Fibroblast of skin of back (primary cell): ENCODE data around the gene PTPRK.

Source experiments
- DNase-seq: peaks from one replicate; pipeline ENCODE4 v3.0.0-alpha.2; 2013

Gene PTPRK

DNA sequence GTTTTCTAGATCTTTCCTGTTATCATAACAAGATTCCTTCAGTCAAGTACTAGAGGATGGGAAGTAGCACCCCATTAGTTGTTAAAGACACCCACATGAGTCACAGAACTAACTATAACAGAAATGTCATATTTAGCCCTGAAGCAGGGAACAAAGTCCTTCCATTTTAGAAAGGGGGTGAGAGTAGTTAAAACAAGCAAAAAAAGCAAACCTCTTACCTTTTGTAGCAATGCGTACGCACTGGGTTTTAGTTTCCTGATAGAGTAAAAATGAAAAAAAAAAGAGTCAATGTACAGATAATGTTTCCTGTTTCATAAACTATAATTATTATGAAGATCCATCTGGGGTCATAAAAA, 455.9 kb downstream of the PTPRK start:
- no peak for DNase-seq

DNA sequence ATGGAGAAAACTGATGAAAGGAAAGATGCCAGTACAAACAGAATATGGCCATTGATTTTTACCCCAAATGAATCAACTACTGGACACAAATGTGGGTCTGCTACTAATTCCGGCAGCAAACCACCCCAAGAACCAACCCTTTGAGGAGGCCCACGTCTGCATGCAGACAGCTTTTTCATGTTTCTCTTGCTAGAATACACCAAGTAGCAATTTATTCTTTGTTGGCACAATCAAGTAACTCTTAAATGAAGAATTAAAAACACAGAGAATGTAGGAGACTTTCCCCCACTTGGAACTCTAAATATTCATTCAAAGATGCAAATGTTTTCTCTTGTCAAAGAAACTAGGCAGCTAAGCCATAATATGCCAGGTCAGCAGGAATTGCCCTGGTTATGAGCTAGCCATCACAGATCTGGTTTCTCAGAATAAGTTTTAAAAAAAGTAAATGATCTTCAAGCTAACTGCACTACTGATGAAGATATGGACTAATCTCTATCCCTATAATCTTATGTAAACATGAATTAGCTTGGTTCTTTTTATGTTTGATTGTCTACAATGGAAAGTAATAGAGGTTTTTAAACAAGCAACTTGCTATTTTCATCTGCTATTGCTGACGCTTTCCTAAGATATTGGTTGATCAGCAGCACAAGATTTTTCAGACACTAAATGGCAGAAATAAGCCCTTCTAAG, 456.4 kb downstream of the PTPRK start:
- DNase-seq, result no peak

DNA sequence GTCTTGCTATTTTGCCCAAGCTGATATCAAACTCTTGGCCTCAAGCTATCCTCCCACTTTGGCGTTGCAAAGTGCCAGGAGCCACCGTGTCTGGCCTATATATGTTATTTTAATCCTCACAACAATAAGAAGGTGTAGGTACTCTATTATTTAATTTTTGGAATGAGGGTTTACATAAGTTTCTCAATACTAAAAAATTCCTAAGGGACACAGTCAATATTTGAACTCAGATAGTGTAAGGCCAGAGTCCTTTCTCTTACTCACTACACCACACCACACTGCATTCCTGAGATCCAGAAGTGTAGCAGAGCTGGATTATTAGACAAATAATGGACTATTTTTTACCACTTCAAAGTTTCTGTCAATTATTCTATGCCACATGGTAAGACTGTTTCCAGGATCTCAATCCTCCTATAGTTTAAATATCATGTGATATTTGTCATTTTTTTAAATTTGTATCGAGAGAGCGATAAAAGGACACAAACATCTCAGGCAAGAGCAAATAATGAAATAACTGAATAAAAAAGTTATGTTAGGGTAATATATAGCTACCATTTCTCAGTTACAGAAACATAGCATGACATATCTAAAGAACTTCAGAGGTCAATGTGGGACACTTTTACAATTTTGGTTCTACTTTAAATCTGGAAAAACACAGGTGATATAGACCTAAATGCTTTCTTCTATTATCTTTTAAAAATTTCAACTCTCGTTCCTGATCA, 457.4 kb downstream of the PTPRK start:
- DNase-seq, result peak; percentile 45

DNA sequence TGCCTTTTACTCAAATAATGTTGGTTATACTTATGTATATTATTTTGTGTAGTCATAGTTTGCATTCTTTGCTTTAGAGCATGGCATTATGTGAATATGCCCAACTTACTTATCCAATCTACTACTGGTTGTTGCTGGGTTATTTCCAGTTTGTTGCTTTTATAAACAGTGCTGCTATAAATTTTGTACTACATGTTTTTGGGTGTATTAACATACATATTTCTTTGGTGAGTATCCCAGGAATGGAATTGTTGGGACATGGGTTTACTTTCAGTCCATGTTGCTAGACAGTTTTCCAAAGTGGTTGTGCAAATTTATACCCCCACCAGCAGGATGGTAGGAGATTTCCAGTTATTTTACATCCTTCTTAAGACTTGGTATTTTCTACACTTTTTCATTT, 462.5 kb downstream of the PTPRK start:
- DNase-seq, result peak; percentile 80

DNA sequence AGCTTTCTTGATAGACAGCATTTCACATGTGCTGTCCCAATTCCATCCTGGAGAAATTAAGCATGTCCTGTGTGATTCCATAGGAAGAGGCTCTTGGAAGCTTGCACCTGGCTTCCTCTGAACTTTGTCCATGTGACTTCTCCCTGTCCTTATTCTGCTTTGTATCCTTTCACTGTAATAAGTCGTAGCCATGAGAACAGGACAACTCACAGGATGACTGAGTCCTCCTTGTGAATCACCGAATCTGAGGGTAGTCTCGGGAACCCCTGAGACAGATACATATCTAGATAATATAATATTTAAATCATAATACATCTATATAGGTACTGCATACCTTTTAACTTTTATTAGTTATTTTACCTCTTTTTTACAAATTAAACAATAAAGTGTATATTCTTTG, 462.9 kb downstream of the PTPRK start:
- peak; percentile 50 for DNase-seq

DNA sequence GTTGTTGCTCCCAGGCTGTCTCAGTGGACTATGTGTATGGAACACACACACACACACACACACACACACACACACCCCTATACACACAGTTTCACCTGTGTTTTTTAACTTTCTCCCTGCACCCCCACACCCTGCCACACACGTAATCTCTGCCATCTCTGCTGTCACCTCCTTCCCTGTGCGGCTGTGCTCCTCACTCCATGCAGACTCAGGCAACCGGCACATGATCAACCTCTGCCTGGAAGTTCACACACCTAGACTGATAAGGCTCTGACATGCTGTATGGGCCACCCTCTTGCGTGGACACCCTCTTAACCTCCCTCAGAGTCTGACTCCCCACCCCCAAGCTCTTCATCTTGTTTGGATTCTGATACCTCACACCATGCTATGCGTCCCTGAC, 467.3 kb downstream of the PTPRK start:
- DNase-seq, result no peak

DNA sequence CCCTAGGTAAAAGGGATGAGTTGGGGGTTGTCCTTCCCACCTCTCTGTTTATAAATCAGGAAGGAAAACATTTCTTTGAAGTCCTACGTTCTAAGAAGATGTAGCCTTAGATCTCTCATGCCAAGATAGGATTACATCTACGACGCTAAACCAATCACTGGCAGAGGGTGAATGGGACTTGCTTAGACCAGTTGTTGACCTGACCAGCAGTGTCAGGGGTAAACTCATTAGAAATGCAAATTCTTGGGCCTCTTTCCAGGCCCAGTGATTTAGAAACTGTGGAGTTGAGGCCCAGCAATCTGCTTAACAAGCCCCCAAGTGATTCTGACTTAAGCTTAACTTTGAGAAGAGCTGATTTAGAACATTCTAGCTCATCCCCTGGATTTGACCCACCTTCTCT, 472.4 kb downstream of the PTPRK start:
- DNase-seq, result no peak

DNA sequence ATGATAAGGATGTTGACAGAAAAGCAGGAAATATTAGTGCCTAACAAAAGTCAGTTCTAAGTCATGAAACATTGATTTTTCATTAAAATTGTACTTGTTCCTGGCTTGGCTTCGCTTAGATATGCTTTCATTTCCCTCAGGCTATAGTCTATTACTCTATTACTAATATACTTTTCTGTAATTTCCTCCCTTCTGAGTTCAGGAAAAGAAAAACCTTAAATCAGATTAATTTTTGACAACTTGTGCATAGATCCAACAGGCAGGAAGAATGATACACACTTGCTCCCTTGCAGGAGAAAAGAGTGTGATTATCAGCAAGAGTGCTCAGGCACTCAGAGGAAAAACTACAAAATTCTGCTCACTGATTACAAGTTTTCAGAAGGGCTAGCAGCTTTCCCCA, 474.4 kb downstream of the PTPRK start:
- DNase-seq, result no peak

DNA sequence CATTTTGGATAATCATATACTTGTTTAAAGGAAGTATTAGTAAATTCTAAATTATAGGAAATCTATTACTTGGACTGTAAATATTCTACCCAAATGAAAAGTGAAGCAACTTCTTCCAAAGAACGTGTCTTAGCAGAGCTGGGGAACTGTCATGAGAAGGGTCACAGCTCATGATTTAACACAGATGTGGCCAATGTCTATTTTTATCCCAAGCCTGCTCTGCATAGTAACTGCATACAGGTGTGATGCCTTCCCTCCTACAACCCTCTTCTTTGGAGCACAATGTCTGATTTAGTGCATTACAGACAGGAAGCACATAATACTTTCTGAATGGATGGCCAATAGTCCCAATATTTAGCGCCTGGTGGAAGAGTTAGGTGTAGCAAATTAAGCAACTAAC, 480.9 kb downstream of the PTPRK start:
- DNase-seq, result no peak

DNA sequence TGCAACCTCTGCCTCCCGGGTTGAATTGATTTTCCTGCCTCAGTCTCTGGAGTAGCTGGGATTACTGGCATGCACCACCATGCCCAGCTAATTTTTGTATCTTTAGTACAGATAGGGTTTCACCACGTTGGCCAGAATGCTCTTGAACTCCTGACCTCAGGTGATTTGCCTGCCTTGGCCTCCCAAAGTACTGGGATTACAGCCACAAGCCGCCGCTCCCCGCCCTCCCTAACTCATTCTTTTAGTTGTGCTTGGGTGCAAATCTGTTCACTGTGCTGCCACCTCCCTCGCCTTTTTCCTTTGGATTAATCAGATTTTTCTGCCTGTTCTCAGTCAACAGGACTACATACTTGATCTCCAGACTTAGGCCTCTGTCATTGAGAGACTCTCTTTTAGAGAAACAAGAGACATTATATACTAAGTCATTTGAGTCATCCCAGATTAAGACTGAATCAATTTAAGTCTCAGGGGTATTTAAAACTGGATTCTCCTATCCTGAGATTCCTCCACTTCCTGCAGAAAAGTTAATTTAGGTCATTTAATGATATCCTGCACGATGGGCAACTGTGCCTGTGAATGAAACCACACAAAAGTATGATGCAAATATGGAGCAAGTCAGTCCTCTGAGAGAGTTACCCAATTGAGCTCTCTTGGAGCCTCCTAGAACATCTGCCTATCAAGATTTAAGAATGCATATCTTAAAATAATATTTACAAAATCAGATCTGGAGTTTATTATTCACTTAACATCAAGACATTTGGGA, 483.4 kb downstream of the PTPRK start:
- DNase-seq, result peak; percentile 39

DNA sequence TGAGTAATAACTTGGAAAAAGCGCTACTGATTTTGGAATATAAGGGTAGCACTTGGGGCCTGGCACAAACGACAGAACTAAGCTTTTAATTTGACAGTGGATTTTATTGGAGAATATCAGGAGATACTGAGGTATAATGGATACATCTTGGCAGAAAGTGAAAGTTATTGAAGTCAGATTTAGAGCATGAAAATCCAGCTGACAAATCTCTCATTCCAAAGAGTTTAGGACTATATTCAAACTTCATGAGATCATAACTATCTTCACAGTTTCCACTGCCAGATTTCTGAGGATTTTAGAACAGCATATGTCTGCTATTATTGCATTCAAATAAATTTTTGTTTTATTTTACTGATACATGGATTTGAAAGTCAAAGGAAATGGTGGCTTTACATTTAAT, 487.2 kb downstream of the PTPRK start:
- no peak for DNase-seq

DNA sequence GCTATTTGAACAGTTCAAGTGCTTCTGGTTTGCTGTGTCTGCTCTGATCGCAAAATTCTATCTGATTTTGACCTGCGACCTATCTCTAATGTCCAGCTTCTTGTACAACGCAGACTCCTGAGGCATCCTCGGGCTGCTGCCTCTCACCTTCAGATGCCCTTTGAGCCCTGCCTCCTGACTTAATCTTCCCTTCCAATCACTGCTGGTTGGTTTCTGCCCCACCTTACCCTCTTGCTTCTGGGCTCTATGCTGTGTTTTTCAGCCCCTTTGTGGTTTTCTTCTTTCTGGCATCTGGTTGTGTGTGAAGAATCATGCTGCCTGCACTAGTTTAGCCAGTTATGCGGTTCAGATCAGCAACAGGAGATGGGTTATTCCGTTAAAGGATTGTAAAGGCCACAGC, 488.4 kb downstream of the PTPRK start:
- DNase-seq, result no peak

DNA sequence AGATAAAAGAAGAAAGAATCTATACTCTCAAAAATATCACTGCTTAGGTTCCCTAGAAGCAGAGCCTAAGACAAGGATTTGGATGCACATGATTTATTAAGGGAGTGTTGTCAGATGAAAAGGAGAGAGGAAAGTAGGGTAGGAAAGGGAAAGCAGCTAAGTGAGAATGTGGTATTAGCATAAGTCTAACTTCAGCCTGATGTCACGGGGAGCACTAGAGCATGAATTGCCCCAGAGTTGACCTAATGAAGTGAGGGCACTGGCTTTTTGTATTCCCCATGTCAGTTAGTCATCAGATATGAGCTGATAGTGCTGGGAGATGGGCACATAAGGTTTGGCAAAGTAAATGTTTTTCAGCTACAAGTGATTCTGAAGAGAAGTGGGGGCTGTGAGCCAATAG, 490.6 kb downstream of the PTPRK start:
- no peak for DNase-seq

DNA sequence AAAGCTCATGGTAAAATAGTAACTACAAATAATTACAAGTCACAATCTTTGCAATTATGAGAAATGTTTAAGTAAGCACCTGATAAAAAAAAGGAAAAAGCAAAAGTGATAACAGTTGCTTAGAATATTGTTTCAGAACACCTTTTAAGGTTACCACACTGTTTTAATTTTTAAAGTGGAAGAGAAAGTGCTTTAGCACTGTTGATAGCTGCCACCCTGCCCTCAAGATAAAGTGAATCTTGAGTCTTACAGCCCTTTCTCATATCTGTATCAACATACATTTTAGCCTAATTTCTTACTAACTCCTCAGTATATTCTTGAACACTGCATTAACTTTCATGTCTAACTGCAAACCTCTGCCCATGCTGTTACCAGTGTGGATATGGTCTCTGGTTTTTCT, 492.2 kb downstream of the PTPRK start:
- DNase-seq, result no peak

DNA sequence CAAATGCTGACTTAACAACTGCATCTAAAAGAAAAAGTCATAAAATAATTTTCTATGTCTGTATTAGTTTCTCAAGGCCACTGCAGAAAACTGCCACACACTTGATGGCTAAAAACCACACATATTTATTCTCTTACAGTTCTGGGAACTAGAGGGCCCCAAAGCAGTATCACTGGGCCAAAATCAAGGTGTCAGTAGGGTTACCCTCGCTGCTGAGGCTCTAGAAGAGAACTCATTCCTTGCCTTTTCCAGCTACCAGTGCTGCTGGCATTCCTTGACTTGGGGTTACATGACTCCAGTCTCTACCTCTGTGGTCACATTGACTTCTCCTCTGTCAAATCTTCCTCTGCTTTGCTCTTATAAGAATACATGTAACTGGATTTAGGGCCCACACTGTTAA, 494.9 kb downstream of the PTPRK start:
- DNase-seq, result no peak

DNA sequence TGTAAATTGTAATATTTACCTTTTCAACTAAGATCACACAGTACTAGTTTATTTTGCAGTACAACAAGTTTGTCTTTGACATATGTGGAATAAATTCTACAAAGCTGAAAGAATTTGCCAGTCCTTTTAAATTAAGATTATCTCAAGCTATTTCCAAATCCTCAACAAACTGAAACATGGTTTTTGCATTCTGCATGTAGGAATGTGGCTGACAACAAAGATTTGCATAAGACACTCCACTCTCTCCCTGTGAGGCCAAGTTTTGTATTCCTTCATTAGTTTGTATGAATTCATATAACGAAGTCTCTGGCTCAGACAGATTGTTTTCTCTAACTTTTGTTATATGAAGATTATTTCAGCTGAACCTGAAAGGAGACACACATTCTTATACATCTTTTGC, 495.4 kb downstream of the PTPRK start:
- no peak for DNase-seq

DNA sequence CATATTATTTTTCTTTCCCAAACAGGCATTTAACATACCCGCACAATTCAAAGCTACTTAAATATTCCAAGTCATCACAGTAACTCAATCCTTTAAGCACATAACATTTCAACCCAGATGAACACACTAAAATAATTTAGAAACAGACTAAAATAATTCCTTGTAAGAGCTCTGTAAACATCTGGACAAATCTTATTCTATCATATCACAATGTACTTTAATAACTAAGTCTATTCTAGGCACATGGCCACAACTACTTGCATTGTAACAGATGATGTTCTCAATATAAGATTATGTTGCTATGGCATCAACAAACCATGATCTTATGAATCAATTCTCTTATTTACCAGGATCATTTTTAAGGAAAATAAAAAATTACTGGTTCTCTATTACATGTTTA, 496.4 kb downstream of the PTPRK start:
- no peak for DNase-seq

DNA sequence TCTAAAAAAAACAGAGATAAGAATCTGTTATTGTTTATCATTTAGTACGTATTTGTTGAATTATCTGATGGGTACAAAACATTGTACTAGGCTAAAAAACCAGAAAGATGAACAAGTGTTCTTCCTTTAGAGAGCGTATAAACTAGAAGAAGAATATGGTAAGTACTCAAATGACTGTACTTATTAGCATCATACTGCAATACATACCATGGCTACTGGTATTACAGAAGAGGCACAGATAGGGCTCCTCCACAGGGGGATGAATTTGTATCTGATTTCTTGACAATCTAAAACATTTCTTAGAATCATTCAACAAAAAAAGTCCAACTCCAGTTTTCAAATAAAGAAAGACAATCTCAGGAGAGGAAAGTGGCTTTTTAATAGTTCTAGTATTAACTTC, 501.6 kb downstream of the PTPRK start:
- DNase-seq, result no peak

DNA sequence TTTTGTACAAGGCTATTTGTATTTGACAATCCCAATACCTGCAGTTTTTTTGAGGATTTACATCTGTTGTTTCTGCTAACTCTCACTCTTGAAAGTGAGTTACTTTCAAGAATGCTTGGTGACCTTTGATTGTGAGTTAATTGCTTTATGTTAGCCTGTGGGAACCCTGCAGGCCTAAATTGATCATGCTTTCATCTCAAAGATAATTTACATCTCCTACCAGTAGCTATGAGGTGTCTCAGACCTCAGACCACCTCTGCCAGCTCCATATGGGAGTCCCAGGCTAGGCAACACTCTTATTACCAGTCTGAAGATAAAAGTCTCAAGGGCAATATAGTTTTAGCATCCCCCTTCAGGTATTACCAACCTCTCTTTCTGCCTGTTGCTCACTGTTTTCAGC, 503.1 kb downstream of the PTPRK start:
- no peak for DNase-seq

DNA sequence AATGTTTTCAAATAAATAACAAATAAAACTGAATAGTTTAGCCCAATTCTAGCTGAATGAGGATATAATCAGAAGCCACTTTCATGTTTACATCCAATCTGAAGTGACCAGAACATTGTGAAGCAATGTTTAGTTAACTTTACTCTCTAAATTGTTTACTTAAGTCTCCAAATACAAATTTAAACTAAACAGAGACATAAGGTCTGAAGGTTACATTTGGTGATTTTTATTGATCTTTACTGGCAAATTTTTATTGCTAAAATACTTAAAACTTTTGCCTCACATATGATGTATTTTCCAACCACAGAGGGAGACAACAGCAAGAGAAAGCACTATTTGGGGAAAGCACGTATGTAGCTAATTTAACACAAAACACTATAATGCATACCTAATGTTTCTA, 512.7 kb downstream of the PTPRK start:
- no peak for DNase-seq

DNA sequence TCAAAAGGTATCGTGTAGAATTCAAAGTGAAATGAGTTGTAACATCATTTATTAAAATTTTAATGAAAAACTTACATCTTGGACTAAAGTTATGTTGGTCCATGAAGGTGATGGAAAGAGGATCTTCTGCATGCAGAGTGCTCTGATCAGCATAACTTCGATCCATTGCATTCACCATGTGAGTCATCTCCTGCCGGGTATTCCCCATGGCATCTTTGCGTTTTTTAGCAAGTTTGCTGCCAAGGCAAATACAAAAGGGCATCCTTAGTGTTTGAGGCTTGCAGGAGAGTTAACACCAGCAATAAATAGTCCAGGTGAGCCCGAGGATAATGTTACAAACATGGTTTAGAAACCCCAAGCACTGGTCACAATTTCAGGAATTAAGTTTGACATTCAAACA, 515.4 kb downstream of the PTPRK start:
- peak; percentile 27 for DNase-seq

DNA sequence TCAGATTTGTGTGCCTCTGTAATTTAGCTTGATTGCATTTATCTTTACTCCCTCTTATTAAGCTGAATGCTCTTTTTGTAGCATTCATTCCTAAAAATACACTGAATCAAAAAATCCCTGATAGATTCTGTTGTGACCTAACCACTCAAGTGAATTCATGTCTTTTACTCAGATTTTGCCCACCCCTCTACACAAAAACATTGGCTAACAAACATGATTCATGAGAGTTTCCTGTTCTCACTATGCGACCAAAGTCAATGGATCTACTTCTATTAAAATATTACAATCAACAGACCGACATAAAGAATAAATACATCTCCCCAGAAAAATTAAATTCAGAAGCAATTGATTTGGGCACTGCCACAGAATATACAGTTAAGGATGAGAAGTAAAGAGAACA, 520.0 kb downstream of the PTPRK start:
- no peak for DNase-seq

DNA sequence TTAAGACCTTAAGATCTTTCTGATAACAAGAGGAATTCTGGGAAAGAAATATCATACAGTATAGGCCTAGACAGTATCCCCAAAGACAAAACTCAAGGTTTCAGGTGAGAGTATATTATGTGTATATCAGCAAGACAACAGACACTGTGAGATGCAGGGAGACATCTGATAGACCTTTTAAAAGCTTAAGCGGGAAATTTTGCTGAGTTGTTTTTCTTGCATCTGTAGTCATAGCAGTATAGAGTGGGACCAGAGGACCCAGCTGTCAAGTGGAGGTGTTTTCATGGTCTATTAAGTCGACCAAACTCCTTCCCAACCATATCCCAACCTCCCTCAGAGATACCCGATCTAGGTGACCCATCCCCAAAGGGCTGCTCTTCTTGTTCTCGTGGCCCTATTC, 521.4 kb downstream of the PTPRK start:
- no peak for DNase-seq
